T-helper 22 cell (primary cell): ENCODE results near the gene NUB1.

ENCODE experiments used
- DNase-seq: peaks from one replicate; pipeline ENCODE4 v3.0.0-alpha.2; 2020; ENCODE audit warnings: low read depth

The NUB1 gene

GRCh38 chr7:151405588-151405987, 64.0 kb downstream of the NUB1 start:
- DNase-seq: no peak

GRCh38 chr7:151406051-151406875, 64.7 kb downstream of the NUB1 start:
- no peak for DNase-seq

GRCh38 chr7:151406886-151407583, 65.4 kb downstream of the NUB1 start:
- no peak for DNase-seq

GRCh38 chr7:151408498-151408838, 66.9 kb downstream of the NUB1 start:
- no peak for DNase-seq

- DNase-seq: peak; percentile 87
Observed at GRCh38 chr7:151408839-151409666, 67.4 kb downstream of the NUB1 start.

GRCh38 chr7:151409667-151410404, 68.2 kb downstream of the NUB1 start, which contains the start of gene WDR86:
WDR86 (minus strand) TSS chr7:151410038; CDS start chr7:151409589, 449 bp downstream.
- DNase-seq: no peak

GRCh38 chr7:151410405-151411390, 69.1 kb downstream of the NUB1 start:
- no peak for DNase-seq

GRCh38 chr7:151411551-151411950, 69.9 kb downstream of the NUB1 start:
- no peak for DNase-seq

GRCh38 chr7:151412318-151412717, 70.7 kb downstream of the NUB1 start:
- DNase-seq: no peak

- DNase-seq: no peak
Observed at GRCh38 chr7:151413241-151413640, 71.6 kb downstream of the NUB1 start.

- DNase-seq: no peak
Observed at GRCh38 chr7:151415375-151416105, 73.9 kb downstream of the NUB1 start.

GRCh38 chr7:151416112-151416940, 74.7 kb downstream of the NUB1 start:
- no peak for DNase-seq

- no peak for DNase-seq
Observed at GRCh38 chr7:151416941-151417315, 75.3 kb downstream of the NUB1 start.

- DNase-seq: no peak
Observed at GRCh38 chr7:151420144-151420543, 78.5 kb downstream of the NUB1 start.

GRCh38 chr7:151422212-151422611, 80.6 kb downstream of the NUB1 start:
- DNase-seq: no peak

- no peak for DNase-seq
Observed at GRCh38 chr7:151423226-151423625, 81.6 kb downstream of the NUB1 start.

GRCh38 chr7:151423936-151424335, 82.3 kb downstream of the NUB1 start:
- no peak for DNase-seq

- DNase-seq: no peak
Observed at GRCh38 chr7:151424799-151425198, 83.2 kb downstream of the NUB1 start.
